Measurements from ENCODE around the gene ENOX1.

Gene ENOX1

DNA sequence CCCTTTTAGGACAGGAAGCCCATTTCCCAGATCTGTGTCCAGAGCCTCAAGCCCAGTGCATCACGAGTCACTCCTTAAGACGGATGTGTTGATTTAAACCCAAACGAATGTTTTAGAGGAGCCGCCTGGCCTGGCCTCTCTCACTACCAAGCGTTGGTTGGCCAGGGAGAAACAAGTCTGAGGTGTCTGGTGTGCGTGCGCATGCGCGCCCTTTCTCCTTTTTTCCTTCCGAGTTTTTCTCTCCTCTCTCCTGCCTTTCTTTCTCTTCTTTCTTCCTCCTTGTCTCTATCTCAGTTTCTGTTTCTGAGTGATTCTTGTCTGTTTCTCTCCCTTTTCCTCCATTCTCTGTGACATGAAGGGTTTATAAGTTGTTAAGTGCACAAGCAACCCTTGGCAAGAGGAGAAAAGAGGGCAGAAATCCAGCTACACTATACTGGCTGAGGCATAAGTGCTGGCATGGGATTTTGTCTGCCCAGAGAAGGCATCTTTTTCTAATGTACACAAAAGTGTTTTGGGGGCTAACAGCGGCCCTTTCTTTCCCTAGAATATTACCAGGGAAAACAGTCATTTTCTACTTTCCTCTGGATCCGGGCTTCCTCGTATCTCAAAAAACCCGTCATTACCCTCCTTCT is 592.9 kb downstream of the ENOX1 start:
- no peak overlapping the region for H3K18ac ChIP-seq (ENCODE audit: low read depth in 1 of 2, low read length in 2 of 2)
- no peak overlapping the region for H4K8ac ChIP-seq (ENCODE audit: low read length)
- no peak overlapping the region for H3K9ac ChIP-seq (ENCODE audit: low read length)
- H3K27me3 ChIP-seq (ENCODE audit: control insufficient read depth in 1 of 2, insufficient read depth in 1 of 2, low read length in 2 of 2) = no peaks in the 10 kb centered on the region
- no peak overlapping the region for H3K27ac ChIP-seq (ENCODE audit: low read length, poor library complexity, severe bottlenecking)
- H3K4me2 ChIP-seq (ENCODE audit: low read length, poor library complexity, severe bottlenecking) = no peak overlapping the region
- H3K4me1 ChIP-seq (ENCODE audit: control insufficient read depth, insufficient read depth, low read depth, low read length) = no peaks in the 10 kb centered on the region
- no peak overlapping the region for H3K14ac ChIP-seq (ENCODE audit: low read length in 2 of 2)
- H3K4me3 ChIP-seq (ENCODE audit: insufficient read depth in 1 of 2, low read depth in 1 of 2, low read length in 2 of 2) = no peak overlapping the region
- H3K4ac ChIP-seq (ENCODE audit: low read depth in 1 of 2, low read length in 2 of 2) = no peak overlapping the region
- H2BK15ac ChIP-seq (ENCODE audit: low read depth, poor library complexity, severe bottlenecking) = no peak overlapping the region
- no peak overlapping the region for H2AFZ ChIP-seq (ENCODE audit: low read depth, low read length)
- WGBS = 93% methylated on average over 14 of the region's 14 CpGs
- no peak overlapping the region for H2BK120ac ChIP-seq (ENCODE audit: low read depth, low read length)
- H3K9me3 ChIP-seq (ENCODE audit: control insufficient read depth, low read length) = no peaks in the 10 kb centered on the region
- H3K36me3 ChIP-seq (ENCODE audit: control insufficient read depth in 1 of 2, insufficient read depth in 2 of 2, low read depth in 1 of 2, low read length in 2 of 2) = no peaks in the 10 kb centered on the region
- no peak overlapping the region for H2BK5ac ChIP-seq (ENCODE audit: low read depth, low read length, poor library complexity, severe bottlenecking)
- H3K23ac ChIP-seq (ENCODE audit: low read length in 2 of 2) = no peak overlapping the region
- no peaks in the 10 kb centered on the region for H3K79me1 ChIP-seq (replicated peaks; ENCODE audit: low read length, poor library complexity, severe bottlenecking)
- H4K91ac ChIP-seq (ENCODE audit: low read length) = no peak overlapping the region
- no peak overlapping the region for H2AK5ac ChIP-seq (ENCODE audit: low read length, severe bottlenecking)
- H2BK12ac ChIP-seq (ENCODE audit: low read length in 2 of 2) = no peak overlapping the region
- DNase-seq = no peak

DNA sequence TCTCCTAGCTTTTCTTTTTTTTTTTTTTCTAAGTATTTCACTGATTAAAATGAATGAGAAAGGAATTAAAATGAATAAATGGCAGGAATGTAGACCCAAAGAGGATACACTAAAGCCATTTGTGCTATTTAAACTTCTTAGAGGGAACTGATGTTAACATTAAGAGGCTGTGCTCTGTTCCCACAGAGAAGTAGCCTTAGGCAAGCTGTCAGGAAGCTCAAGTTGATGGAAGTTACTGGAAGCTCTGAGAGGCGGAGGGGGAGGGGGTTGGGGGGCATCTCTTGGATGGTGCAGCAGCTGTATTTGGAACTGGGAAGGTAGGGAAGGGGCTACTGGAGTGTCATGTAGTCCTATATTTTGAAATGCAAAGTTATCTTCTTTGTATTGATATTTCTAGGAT is 595.2 kb downstream of the ENOX1 start:
- no peaks in the 10 kb centered on the region for H3K27me3 ChIP-seq (ENCODE audit: control insufficient read depth in 1 of 2, insufficient read depth in 1 of 2, low read length in 2 of 2)
- H4K8ac ChIP-seq (ENCODE audit: low read length) = no peak overlapping the region
- WGBS = 75% methylated on average over 1 of the region's 1 CpG
- no peak for DNase-seq
- no peak overlapping the region for H3K14ac ChIP-seq (ENCODE audit: low read length in 2 of 2)
- H3K79me1 ChIP-seq (replicated peaks; ENCODE audit: low read length, poor library complexity, severe bottlenecking) = no peaks in the 10 kb centered on the region
- H3K36me3 ChIP-seq (ENCODE audit: control insufficient read depth in 1 of 2, insufficient read depth in 2 of 2, low read depth in 1 of 2, low read length in 2 of 2) = no peaks in the 10 kb centered on the region
- H2AK5ac ChIP-seq (ENCODE audit: low read length, severe bottlenecking) = no peak overlapping the region
- H3K4me1 ChIP-seq (ENCODE audit: control insufficient read depth, insufficient read depth, low read depth, low read length) = peaks cover 2% of the 10 kb centered on the region
- no peak overlapping the region for H3K4ac ChIP-seq (ENCODE audit: low read depth in 1 of 2, low read length in 2 of 2)
- no peaks in the 10 kb centered on the region for H3K9me3 ChIP-seq (ENCODE audit: control insufficient read depth, low read length)
- no peak overlapping the region for H2BK5ac ChIP-seq (ENCODE audit: low read depth, low read length, poor library complexity, severe bottlenecking)
- no peak overlapping the region for H3K4me3 ChIP-seq (ENCODE audit: insufficient read depth in 1 of 2, low read depth in 1 of 2, low read length in 2 of 2)
- H3K27ac ChIP-seq (ENCODE audit: low read length, poor library complexity, severe bottlenecking) = no peak overlapping the region
- H3K18ac ChIP-seq (ENCODE audit: low read depth in 1 of 2, low read length in 2 of 2) = no peak overlapping the region
- no peak overlapping the region for H2BK12ac ChIP-seq (ENCODE audit: low read length in 2 of 2)
- no peak overlapping the region for H2BK120ac ChIP-seq (ENCODE audit: low read depth, low read length)
- no peak overlapping the region for H3K23ac ChIP-seq (ENCODE audit: low read length in 2 of 2)
- no peak overlapping the region for H4K91ac ChIP-seq (ENCODE audit: low read length)
- H2AFZ ChIP-seq (ENCODE audit: low read depth, low read length) = no peak overlapping the region
- no peak overlapping the region for H3K9ac ChIP-seq (ENCODE audit: low read length)
- no peak overlapping the region for H2BK15ac ChIP-seq (ENCODE audit: low read depth, poor library complexity, severe bottlenecking)
- no peak overlapping the region for H3K4me2 ChIP-seq (ENCODE audit: low read length, poor library complexity, severe bottlenecking)

DNA sequence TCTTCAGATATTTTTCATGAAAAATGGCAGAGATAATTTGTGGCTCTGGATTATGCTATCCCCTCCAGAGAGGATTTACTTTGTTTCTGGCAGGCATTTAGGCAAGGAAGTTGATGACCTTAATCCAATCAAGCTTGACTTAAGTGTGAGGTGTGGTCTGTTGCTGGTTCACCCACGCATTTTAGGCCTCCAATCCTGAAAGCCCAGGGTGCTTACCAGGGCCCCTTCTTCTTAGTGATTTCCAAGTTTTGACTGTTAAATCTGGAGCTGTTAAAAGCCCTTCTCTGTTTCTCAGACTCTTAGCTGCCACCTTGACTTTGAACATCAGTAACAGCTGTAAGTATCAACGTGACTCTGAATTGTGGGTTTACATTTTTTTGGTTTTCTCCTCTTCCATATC is 601.5 kb downstream of the ENOX1 start:
- no peak overlapping the region for H3K4me2 ChIP-seq (ENCODE audit: low read length, poor library complexity, severe bottlenecking)
- H3K18ac ChIP-seq (ENCODE audit: low read depth in 1 of 2, low read length in 2 of 2) = no peak overlapping the region
- H2BK120ac ChIP-seq (ENCODE audit: low read depth, low read length) = no peak overlapping the region
- no peak overlapping the region for H3K4me3 ChIP-seq (ENCODE audit: insufficient read depth in 1 of 2, low read depth in 1 of 2, low read length in 2 of 2)
- no peak overlapping the region for H2AFZ ChIP-seq (ENCODE audit: low read depth, low read length)
- no peak overlapping the region for H3K9ac ChIP-seq (ENCODE audit: low read length)
- H3K9me3 ChIP-seq (ENCODE audit: control insufficient read depth, low read length) = no peaks in the 10 kb centered on the region
- H3K79me1 ChIP-seq (replicated peaks; ENCODE audit: low read length, poor library complexity, severe bottlenecking) = no peaks in the 10 kb centered on the region
- no peaks in the 10 kb centered on the region for H3K27me3 ChIP-seq (ENCODE audit: control insufficient read depth in 1 of 2, insufficient read depth in 1 of 2, low read length in 2 of 2)
- no peak overlapping the region for H2AK5ac ChIP-seq (ENCODE audit: low read length, severe bottlenecking)
- no peak overlapping the region for H3K14ac ChIP-seq (ENCODE audit: low read length in 2 of 2)
- H2BK12ac ChIP-seq (ENCODE audit: low read length in 2 of 2) = no peak overlapping the region
- H3K23ac ChIP-seq (ENCODE audit: low read length in 2 of 2) = no peak overlapping the region
- H4K8ac ChIP-seq (ENCODE audit: low read length) = no peak overlapping the region
- no peaks in the 10 kb centered on the region for H3K36me3 ChIP-seq (ENCODE audit: control insufficient read depth in 1 of 2, insufficient read depth in 2 of 2, low read depth in 1 of 2, low read length in 2 of 2)
- no peak overlapping the region for H3K4ac ChIP-seq (ENCODE audit: low read depth in 1 of 2, low read length in 2 of 2)
- peaks cover 2% of the 10 kb centered on the region for H3K4me1 ChIP-seq (ENCODE audit: control insufficient read depth, insufficient read depth, low read depth, low read length)
- H2BK15ac ChIP-seq (ENCODE audit: low read depth, poor library complexity, severe bottlenecking) = no peak overlapping the region
- H2BK5ac ChIP-seq (ENCODE audit: low read depth, low read length, poor library complexity, severe bottlenecking) = no peak overlapping the region
- no peak for DNase-seq
- H3K27ac ChIP-seq (ENCODE audit: low read length, poor library complexity, severe bottlenecking) = no peak overlapping the region
- 83% methylated on average over 2 of the region's 2 CpGs for WGBS
- no peak overlapping the region for H4K91ac ChIP-seq (ENCODE audit: low read length)

DNA sequence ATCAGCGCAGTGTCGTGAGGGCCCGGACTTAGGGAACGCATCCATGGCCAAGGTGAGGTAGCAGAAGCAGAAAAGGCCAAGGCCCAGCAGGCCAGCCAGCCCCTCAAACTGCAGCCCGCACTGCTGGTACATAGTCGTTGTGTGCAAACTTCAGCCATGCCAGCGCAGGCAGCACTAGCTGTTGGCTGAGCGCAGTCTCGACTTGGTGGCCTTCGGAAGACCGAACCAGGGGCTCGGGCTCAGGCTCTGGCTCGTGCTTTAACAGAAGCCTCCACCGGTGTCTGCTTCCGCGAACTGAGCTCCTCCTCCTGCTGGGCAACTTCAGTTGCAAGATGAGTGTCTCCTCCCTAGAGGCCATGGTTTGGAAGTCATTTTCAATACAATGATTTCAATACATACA is 605.9 kb downstream of the ENOX1 start:
- no peak overlapping the region for H3K4ac ChIP-seq (ENCODE audit: low read depth in 1 of 2, low read length in 2 of 2)
- no peaks in the 10 kb centered on the region for H3K9me3 ChIP-seq (ENCODE audit: control insufficient read depth, low read length)
- no peak overlapping the region for H2BK5ac ChIP-seq (ENCODE audit: low read depth, low read length, poor library complexity, severe bottlenecking)
- no peaks in the 10 kb centered on the region for H3K36me3 ChIP-seq (ENCODE audit: control insufficient read depth in 1 of 2, insufficient read depth in 2 of 2, low read depth in 1 of 2, low read length in 2 of 2)
- no peak overlapping the region for H3K27ac ChIP-seq (ENCODE audit: low read length, poor library complexity, severe bottlenecking)
- H3K9ac ChIP-seq (ENCODE audit: low read length) = no peak overlapping the region
- 90% methylated on average over 16 of the region's 16 CpGs for WGBS
- no peaks in the 10 kb centered on the region for H3K27me3 ChIP-seq (ENCODE audit: control insufficient read depth in 1 of 2, insufficient read depth in 1 of 2, low read length in 2 of 2)
- peak overlapping the region; percentile 70 for H4K91ac ChIP-seq (ENCODE audit: low read length)
- H2BK120ac ChIP-seq (ENCODE audit: low read depth, low read length) = no peak overlapping the region
- H3K4me1 ChIP-seq (ENCODE audit: control insufficient read depth, insufficient read depth, low read depth, low read length) = no peaks in the 10 kb centered on the region
- H2AK5ac ChIP-seq (ENCODE audit: low read length, severe bottlenecking) = no peak overlapping the region
- no peaks in the 10 kb centered on the region for H3K79me1 ChIP-seq (replicated peaks; ENCODE audit: low read length, poor library complexity, severe bottlenecking)
- H3K18ac ChIP-seq (ENCODE audit: low read depth in 1 of 2, low read length in 2 of 2) = no peak overlapping the region
- H3K4me3 ChIP-seq (ENCODE audit: insufficient read depth in 1 of 2, low read depth in 1 of 2, low read length in 2 of 2) = no peak overlapping the region
- H4K8ac ChIP-seq (ENCODE audit: low read length) = no peak overlapping the region
- H2BK12ac ChIP-seq (ENCODE audit: low read length in 2 of 2) = no peak overlapping the region
- no peak overlapping the region for H3K4me2 ChIP-seq (ENCODE audit: low read length, poor library complexity, severe bottlenecking)
- no peak overlapping the region for H2AFZ ChIP-seq (ENCODE audit: low read depth, low read length)
- peak overlapping the region in 1 of 2 experiments; percentile 0 for H3K14ac ChIP-seq (ENCODE audit: low read length in 2 of 2)
- no peak for DNase-seq
- H2BK15ac ChIP-seq (ENCODE audit: low read depth, poor library complexity, severe bottlenecking) = no peak overlapping the region
- H3K23ac ChIP-seq (ENCODE audit: low read length in 2 of 2) = no peak overlapping the region

All from mesenchymal stem cell (in vitro differentiated cells and primary cell).